ENCODE results near the gene ARSG.

ARSG gene

GRCh38 chr17:68377771-68378267 is 86.5 kb downstream of the ARSG start:
- H3K4me1 ChIP-seq = no peaks in the 10 kb centered on the region; the same call in none of the 2 replicates
- DNase-seq = no peak
- H3K36me3 ChIP-seq = no peaks in the 10 kb centered on the region
- no peaks in the 10 kb centered on the region for H3K27me3 ChIP-seq
- no peak overlapping the region for H3K4me3 ChIP-seq (ENCODE audit: low read depth, low read length)
- H3K9me3 ChIP-seq = no peaks in the 10 kb centered on the region
- TF ChIP-seq CTCF (IDR thresholded peaks at IDR 0.05; ENCODE audit: low read depth, low read length) = no peak

DNA sequence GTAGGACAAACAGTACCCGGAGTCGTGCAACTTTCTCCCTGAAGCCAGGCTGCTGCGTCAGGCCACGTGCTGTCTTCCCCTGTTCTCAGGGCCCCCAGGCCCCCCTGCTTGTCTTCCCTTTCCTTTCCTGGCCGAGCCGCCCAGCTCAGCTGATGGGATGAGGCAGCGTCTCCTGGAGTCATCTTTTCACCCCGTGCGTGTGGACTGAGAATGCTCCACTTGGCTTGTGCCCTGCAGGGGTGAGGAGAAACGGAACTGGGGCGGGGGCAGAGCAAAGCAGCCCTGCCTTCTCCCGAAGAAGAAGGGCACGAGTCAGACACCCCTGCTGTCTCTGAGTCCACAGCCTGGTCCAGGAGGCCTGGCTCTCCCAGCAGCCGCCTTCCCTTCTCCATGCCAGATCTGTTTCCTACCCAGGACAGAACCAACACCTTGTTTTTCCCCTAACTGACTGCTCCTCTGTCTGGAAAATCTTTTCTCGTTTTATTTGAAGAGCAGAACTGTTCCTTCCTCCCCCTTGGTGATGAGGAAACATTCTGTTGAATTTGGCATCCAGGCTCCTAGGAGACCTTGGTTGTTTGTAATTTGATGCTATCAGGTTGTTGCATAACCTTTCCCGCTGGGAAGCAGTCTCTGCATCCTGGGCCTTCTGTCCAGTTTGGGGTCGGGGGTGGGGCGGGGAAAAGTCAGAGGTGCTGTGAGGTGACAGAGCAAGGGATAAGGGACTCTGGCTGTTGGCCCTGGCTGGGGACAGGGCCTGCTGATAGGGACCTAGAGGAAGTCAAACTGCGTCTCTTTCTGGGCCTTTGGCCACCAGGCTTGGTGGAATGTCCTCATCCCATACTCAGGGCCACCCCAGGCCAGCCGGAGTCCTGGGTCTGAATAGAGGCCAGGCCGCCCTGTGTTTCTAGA is 87.2 kb downstream of the ARSG start:
- Histone ChIP-seq H3K27me3 (no peaks in the 10 kb centered on the region), H3K9me3 (no peaks in the 10 kb centered on the region), H3K4me1 (no peaks in the 10 kb centered on the region; the same call in none of the 2 replicates), H3K36me3 (no peaks in the 10 kb centered on the region), H3K4me3 (ENCODE audit: low read depth, low read length) (no peak overlapping the region)
- no peak for DNase-seq
- no peak for TF ChIP-seq CTCF (IDR thresholded peaks at IDR 0.05; ENCODE audit: low read depth, low read length)

- Histone ChIP-seq H3K4me3 (ENCODE audit: low read depth, low read length) (no peak overlapping the region), H3K27me3 (no peaks in the 10 kb centered on the region), H3K36me3 (no peaks in the 10 kb centered on the region), H3K4me1 (no peaks in the 10 kb centered on the region; the same call in none of the 2 replicates), H3K9me3 (no peaks in the 10 kb centered on the region)
- DNase-seq = no peak
- TF ChIP-seq CTCF (IDR thresholded peaks at IDR 0.05; ENCODE audit: low read depth, low read length) = no peak
Observed at GRCh38 chr17:68379177-68379510, 87.8 kb downstream of the ARSG start.

GRCh38 chr17:68379692-68380677 is 88.7 kb downstream of the ARSG start:
- no peaks in the 10 kb centered on the region; the same call in none of the 2 replicates for H3K4me1 ChIP-seq
- H3K36me3 ChIP-seq = no peaks in the 10 kb centered on the region
- no peaks in the 10 kb centered on the region for H3K9me3 ChIP-seq
- TF ChIP-seq CTCF (IDR thresholded peaks at IDR 0.05; ENCODE audit: low read depth, low read length) = no peak
- DNase-seq = no peak
- H3K27me3 ChIP-seq = no peaks in the 10 kb centered on the region
- H3K4me3 ChIP-seq (ENCODE audit: low read depth, low read length) = no peak overlapping the region

DNA sequence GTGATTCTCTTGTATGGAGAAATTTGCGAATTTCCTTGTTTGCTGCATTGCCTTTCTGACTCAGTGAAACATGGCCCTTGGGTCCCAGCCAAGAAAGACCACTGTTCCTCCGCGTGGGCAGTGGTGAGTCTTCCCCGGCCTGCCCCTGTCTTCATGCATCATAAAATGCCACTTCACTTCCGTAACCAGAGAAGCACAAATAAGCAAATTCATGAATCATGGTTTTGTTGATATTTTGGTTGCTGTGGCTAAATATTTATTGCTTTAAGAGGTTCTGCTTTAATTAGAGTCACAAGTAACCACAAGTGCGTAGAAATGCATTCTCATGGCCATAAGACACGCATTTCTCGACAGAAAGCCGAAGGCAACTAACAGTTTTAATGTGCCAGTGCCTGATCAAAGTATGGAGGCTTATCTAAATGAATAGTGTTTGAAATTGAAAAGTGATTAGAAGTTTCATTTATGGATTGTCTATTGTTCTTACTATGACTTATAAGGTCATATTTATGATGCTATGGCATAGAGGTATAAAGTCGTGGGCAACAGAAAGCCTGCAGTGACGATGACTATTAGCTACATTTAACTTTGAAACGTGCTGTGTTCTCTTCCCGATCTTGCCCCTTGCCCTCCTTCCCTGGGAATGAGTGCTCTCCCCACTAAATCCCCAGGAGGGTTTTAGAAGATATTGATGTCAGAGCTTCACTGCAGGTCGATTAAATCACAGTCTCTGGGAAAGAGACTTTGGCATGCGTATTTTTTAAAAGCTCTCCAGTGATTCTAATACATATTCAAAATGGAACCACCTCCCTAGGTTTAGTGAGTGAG is 90.0 kb downstream of the ARSG start:
- Histone ChIP-seq H3K4me3 (ENCODE audit: low read depth, low read length) (no peak overlapping the region), H3K27me3 (no peaks in the 10 kb centered on the region), H3K36me3 (no peaks in the 10 kb centered on the region), H3K9me3 (no peaks in the 10 kb centered on the region), H3K4me1 (no peaks in the 10 kb centered on the region; the same call in none of the 2 replicates)
- TF ChIP-seq CTCF (IDR thresholded peaks at IDR 0.05; ENCODE audit: low read depth, low read length) = no peak
- DNase-seq = no peak
